ENCODE results near the gene AIMP1.
"Not testable (repeated sequence)": the region's sequence is repeated elsewhere in the genome, so short reads cannot be mapped to it uniquely, and the experiment has no call there.

The AIMP1 gene

GRCh38 chr4:106312997-106313522 is 3.3 kb upstream of the AIMP1 start:
- DNase-seq = no peak

GRCh38 chr4:106314960-106315359 is 1.4 kb upstream of the AIMP1 start:
- no peak for DNase-seq

- DNase-seq = no peak
These were observed 828 bp upstream of the AIMP1 start for GRCh38 chr4:106315476-106315967.

GRCh38 chr4:106316773-106317409 is 541 bp downstream of the AIMP1 start:
- DNase-seq = no peak

GRCh38 chr4:106317815-106318214 is 1.5 kb downstream of the AIMP1 start:
- no peak for DNase-seq

GRCh38 chr4:106318511-106318910 is 2.2 kb downstream of the AIMP1 start:
- no peak for DNase-seq

GRCh38 chr4:106320235-106320634 is 3.9 kb downstream of the AIMP1 start:
- DNase-seq = no peak

GRCh38 chr4:106321168-106321567 is 4.8 kb downstream of the AIMP1 start:
- not testable (repeated sequence) for DNase-seq

- DNase-seq = not testable (repeated sequence)
These were observed 5.5 kb downstream of the AIMP1 start for GRCh38 chr4:106321814-106322213.

GRCh38 chr4:106323119-106323518 is 6.8 kb downstream of the AIMP1 start:
- no peak for DNase-seq

GRCh38 chr4:106325800-106326199 is 9.4 kb downstream of the AIMP1 start:
- DNase-seq = no peak

GRCh38 chr4:106329041-106329618 is 12.8 kb downstream of the AIMP1 start:
- DNase-seq = no peak

GRCh38 chr4:106333186-106333585 is 16.8 kb downstream of the AIMP1 start:
- no peak for DNase-seq

- DNase-seq = no peak
These were observed 18.6 kb downstream of the AIMP1 start for GRCh38 chr4:106334741-106335470.

GRCh38 chr4:106336618-106337017 is 20.3 kb downstream of the AIMP1 start:
- DNase-seq = no peak

GRCh38 chr4:106337916-106338315 is 21.6 kb downstream of the AIMP1 start:
- DNase-seq = no peak

GRCh38 chr4:106338671-106339070 is 22.3 kb downstream of the AIMP1 start:
- DNase-seq = no peak

GRCh38 chr4:106339431-106339830 is 23.1 kb downstream of the AIMP1 start:
- no peak for DNase-seq

GRCh38 chr4:106340774-106341173 is 24.4 kb downstream of the AIMP1 start:
- DNase-seq = no peak

GRCh38 chr4:106343865-106344646 is 27.7 kb downstream of the AIMP1 start:
- DNase-seq = no peak

GRCh38 chr4:106344647-106344970 is 28.3 kb downstream of the AIMP1 start:
- DNase-seq = no peak

GRCh38 chr4:106347167-106347566 is 30.8 kb downstream of the AIMP1 start:
- DNase-seq = no peak

- no peak for DNase-seq
These were observed 34.7 kb downstream of the AIMP1 start for GRCh38 chr4:106351016-106351415.
